Vagina (tissue), 2 donors: ENCODE results near the gene GNB2. TPM values are rescaled to one million over a fixed set of nuclear protein-coding genes. Genes with fewer than 3 reads are reported as not detected.
A peak's percentile ranks its signal among the peaks of the same experiment; 100 is the strongest.

Source experiments
- DNase-seq, 2 donors: peaks; one replicate each; pipeline ENCODE4 v3.0.0-alpha.2; 2017; ENCODE audit errors: extremely low spot score in 2 of 2
- H3K27ac ChIP-seq: fragments of 200-600 bp; sonication (generic); one replicate; pipeline ENCODE4 v1.5.1; 2019
- H3K27me3 ChIP-seq: fragments of 200-600 bp; sonication (generic); one replicate; pipeline ENCODE4 v1.5.1; 2019
- H3K36me3 ChIP-seq, 2 donors: fragments of 200-600 bp; sonication (generic); one replicate each; pipeline ENCODE4 v1.5.1; 2017 to 2019
- H3K4me1 ChIP-seq: fragments of 200-600 bp; sonication (generic); one replicate; pipeline ENCODE4 v1.5.1; 2019
- H3K4me3 ChIP-seq, 2 donors: fragments of 200-600 bp; sonication (generic); 1 replicate in 1 of 2; 2 replicates in 1 of 2; pipeline ENCODE4 v1.5.1; 2016 to 2019
- H3K9me3 ChIP-seq: fragments of 200-600 bp; sonication (generic); one replicate; pipeline ENCODE4 v1.5.1; 2019
- CTCF ChIP-seq, 3 experiments: fragments of 450-650 bp in 2 of 3; fragments of 200-600 bp in 1 of 3; sonication (generic) in 1 of 3; IDR thresholded peaks; one replicate each; pipeline ENCODE4 v1.5.1; 2017 to 2019; ENCODE audit warnings: antibody characterized with exemption in 3 of 3, mild to moderate bottlenecking in 2 of 3, moderate library complexity in 2 of 3
- POLR2A ChIP-seq, 2 donors: fragments of 450-650 bp; IDR thresholded peaks; one replicate each; pipeline ENCODE4 v1.6.1; 2017; ENCODE audit warnings: antibody characterized with exemption in 2 of 2, mild to moderate bottlenecking in 2 of 2, moderate library complexity in 2 of 2
- POLR2AphosphoS5 ChIP-seq, 2 donors: sonication (generic); formaldehyde crosslinking; IDR thresholded peaks; one replicate each; pipeline ENCODE4 v1.9.0; 2017; ENCODE audit warnings: antibody characterized with exemption in 2 of 2, mild to moderate bottlenecking in 2 of 2, low read depth in 1 of 2; ENCODE audit not compliant: insufficient read depth in 1 of 2
- intact Hi-C: fragments of 100-400 bp; cut with DNase I; formaldehyde crosslinking; loops from one replicate; pipeline ENCODE4 v1.15.1; 2023
- total RNA-seq: library from RNA; depleted of rRNA; stranded (reverse); fragments of >200 nt; gene quantifications from one replicate; pipeline ENCODE4 v1.2.3, GENCODE V29; 2016

The GNB2 gene
- total RNA-seq, 1 donor from 2014 or later: 283 TPM

GRCh38 chr7:100692578-100692961 lies 19.0 kb downstream of the GNB2 start:
- H3K9me3 ChIP-seq: no peaks in the 10 kb centered on the region
- H3K27ac ChIP-seq: peak overlapping the region; percentile 95
- no peaks in the 10 kb centered on the region for H3K27me3 ChIP-seq
- H3K4me3 ChIP-seq: peak overlapping the region; percentile 91 to 100
- TF ChIP-seq POLR2A (IDR thresholded peaks at IDR 0.05) (no peak), CTCF (IDR thresholded peaks at IDR 0.05) (no peak), POLR2AphosphoS5 (IDR thresholded peaks at IDR 0.05; ENCODE audit: insufficient read depth in 1 of 2, low read depth in 1 of 2) (no peak)
- H3K4me1 ChIP-seq: peaks cover 67% of the 10 kb centered on the region
- DNase-seq: no peak
- intact Hi-C loops: loop anchor here (5.0 kb wide), 3 partner anchors 90 to 225 kb away; partner anchors contain the start of gene PCOLCE
- H3K36me3 ChIP-seq: peaks cover 4 to 10% of the 10 kb centered on the region in 2 donors

GRCh38 chr7:100693312-100694097 lies 20.0 kb downstream of the GNB2 start:
- Histone ChIP-seq H3K9me3 (no peaks in the 10 kb centered on the region), H3K27ac (peak overlapping the region; percentile 95), H3K4me3 (peak overlapping the region; percentile 91 to 100), H3K27me3 (no peaks in the 10 kb centered on the region), H3K4me1 (peaks cover 58% of the 10 kb centered on the region), H3K36me3 (peaks cover 0 to under 1% of the 10 kb centered on the region in 2 donors)
- TF ChIP-seq POLR2A (IDR thresholded peaks at IDR 0.05): no peak
- no peak for TF ChIP-seq CTCF (IDR thresholded peaks at IDR 0.05)
- no peak for TF ChIP-seq POLR2AphosphoS5 (IDR thresholded peaks at IDR 0.05; ENCODE audit: insufficient read depth in 1 of 2, low read depth in 1 of 2)
- no peak for DNase-seq
- intact Hi-C loops: loop anchor here (5.0 kb wide), 3 partner anchors 91 to 226 kb away; partner anchors contain the start of gene PCOLCE

- Histone ChIP-seq H3K4me1 (peaks cover 51% of the 10 kb centered on the region), H3K36me3 (no peaks in the 10 kb centered on the region), H3K27me3 (no peaks in the 10 kb centered on the region), H3K4me3 (peak within 1 kb of the TSS; percentile 91 to 100), H3K9me3 (no peaks in the 10 kb centered on the region), H3K27ac (peak within 1 kb of the TSS; percentile 95)
- TF ChIP-seq POLR2AphosphoS5 (IDR thresholded peaks at IDR 0.05; ENCODE audit: insufficient read depth in 1 of 2, low read depth in 1 of 2) (no peak), POLR2A (IDR thresholded peaks at IDR 0.05) (no peak), CTCF (IDR thresholded peaks at IDR 0.05) (no peak)
- no peak for DNase-seq
- intact Hi-C loops: loop anchor here (5.0 kb wide), 3 partner anchors 92 to 227 kb away; partner anchors contain the start of gene PCOLCE
These were observed 20.7 kb downstream of the GNB2 start, which contains the start of gene GIGYF1 for GRCh38 chr7:100694098-100694745. TSS of gene GIGYF1 (minus strand) at chr7:100694250. CDS start at chr7:100688238, 6,012 bp downstream.

GRCh38 chr7:100696123-100696521 lies 22.6 kb downstream of the GNB2 start:
- Histone ChIP-seq H3K4me3 (no peak overlapping the region), H3K36me3 (no peaks in the 10 kb centered on the region), H3K27ac (no peak overlapping the region), H3K9me3 (no peaks in the 10 kb centered on the region), H3K27me3 (no peaks in the 10 kb centered on the region), H3K4me1 (peaks cover 32% of the 10 kb centered on the region)
- no peak for TF ChIP-seq POLR2A (IDR thresholded peaks at IDR 0.05)
- no peak for TF ChIP-seq POLR2AphosphoS5 (IDR thresholded peaks at IDR 0.05; ENCODE audit: insufficient read depth in 1 of 2, low read depth in 1 of 2)
- no peak for TF ChIP-seq CTCF (IDR thresholded peaks at IDR 0.05)
- no peak for DNase-seq
- intact Hi-C loops: no loop called here
